Measurements from ENCODE around the gene EPHA2.

Gene EPHA2

DNA sequence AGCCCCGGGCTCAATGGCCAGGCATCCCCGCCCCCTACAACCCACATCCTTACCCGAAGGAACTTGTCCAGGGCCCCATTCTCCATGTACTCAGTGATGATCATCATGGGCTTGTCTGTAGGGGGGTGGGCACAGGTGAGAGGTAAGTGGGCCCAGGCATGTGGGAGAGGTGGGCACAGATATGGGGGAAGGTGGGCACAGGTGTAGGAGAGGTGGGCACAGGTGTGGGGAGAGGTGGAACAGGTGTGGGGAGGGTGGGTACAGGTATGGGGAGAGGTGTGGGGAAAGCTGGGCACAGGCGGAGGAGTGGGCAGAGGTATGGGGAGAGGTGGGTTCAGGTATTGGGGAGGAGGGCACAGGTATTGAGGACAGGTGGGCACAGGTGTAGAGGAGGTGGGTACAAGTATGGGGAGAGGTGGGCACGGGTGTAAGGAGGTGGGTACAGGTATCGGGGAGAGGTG is 23.5 kb downstream of the EPHA2 start:
- H3K4me3 ChIP-seq (ENCODE audit: low read depth, low read length): no peak overlapping the region
- TF ChIP-seq, protein P1, sequence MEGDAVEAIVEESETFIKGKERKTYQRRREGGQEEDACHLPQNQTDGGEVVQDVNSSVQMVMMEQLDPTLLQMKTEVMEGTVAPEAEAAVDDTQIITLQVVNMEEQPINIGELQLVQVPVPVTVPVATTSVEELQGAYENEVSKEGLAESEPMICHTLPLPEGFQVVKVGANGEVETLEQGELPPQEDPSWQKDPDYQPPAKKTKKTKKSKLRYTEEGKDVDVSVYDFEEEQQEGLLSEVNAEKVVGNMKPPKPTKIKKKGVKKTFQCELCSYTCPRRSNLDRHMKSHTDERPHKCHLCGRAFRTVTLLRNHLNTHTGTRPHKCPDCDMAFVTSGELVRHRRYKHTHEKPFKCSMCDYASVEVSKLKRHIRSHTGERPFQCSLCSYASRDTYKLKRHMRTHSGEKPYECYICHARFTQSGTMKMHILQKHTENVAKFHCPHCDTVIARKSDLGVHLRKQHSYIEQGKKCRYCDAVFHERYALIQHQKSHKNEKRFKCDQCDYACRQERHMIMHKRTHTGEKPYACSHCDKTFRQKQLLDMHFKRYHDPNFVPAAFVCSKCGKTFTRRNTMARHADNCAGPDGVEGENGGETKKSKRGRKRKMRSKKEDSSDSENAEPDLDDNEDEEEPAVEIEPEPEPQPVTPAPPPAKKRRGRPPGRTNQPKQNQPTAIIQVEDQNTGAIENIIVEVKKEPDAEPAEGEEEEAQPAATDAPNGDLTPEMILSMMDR (IDR thresholded peaks at IDR 0.05; ENCODE audit: control insufficient read depth, extremely low read depth, insufficient read depth): no peak
- no peak for DNase-seq (ENCODE audit: low read depth)

DNA sequence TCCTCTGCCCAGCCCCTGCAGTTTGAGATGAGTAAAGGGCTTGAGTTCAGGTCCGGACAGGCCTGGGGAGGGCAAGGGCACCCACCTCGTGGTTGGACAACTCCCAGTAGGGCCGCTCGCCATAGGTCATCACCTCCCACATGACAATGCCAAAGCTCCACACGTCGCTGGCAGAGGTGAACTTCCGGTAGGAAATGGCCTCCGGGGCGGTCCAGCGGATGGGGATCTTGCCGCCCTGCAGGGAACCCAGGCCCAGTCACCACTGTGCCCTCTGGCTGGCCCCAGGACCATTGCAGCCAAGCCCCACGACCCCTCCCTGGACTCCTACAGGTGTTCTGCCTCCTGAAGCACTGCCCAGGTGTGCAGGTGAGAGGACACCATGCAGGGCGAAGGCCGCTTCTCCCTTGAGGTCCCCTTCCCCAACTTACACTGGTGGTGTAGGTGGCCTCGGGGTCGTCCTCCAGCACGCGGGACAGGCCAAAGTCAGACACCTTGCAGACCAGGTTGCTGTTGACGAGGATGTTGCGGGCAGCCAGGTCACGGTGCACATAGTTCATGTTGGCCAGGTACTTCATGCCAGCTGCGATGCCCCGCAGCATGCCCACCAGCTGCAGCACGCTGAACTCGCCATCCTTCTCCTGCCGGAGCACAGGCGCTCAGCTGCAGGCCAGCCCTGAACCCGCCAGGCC is 24.1 kb downstream of the EPHA2 start:
- DNase-seq (ENCODE audit: low read depth): no peak
- H3K4me3 ChIP-seq (ENCODE audit: low read depth, low read length): no peak overlapping the region
- TF ChIP-seq, protein P1 (IDR thresholded peaks at IDR 0.05; ENCODE audit: control insufficient read depth, extremely low read depth, insufficient read depth): no peak

DNA sequence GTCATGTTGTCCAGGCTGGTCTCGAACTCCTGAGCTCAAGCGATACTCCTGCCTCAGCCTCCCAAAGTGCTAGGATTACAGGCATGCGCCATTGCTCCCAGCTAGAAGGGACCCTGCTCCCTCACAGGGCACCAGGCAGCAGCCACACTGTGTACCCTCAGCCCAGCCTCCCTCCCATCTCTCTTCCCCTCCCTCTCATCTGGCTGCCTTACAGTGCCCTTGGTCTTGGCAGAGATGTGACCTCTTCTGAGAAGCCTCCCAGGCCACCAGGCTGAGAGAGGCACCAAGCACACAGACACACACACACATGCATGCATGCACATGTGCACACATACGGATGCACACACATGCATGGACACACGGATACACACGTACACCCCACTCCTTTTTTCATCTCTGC is 25.0 kb downstream of the EPHA2 start:
- TF ChIP-seq, protein P1 (IDR thresholded peaks at IDR 0.05; ENCODE audit: control insufficient read depth, extremely low read depth, insufficient read depth): no peak
- DNase-seq (ENCODE audit: low read depth): no peak
- no peak overlapping the region for H3K4me3 ChIP-seq (ENCODE audit: low read depth, low read length)

DNA sequence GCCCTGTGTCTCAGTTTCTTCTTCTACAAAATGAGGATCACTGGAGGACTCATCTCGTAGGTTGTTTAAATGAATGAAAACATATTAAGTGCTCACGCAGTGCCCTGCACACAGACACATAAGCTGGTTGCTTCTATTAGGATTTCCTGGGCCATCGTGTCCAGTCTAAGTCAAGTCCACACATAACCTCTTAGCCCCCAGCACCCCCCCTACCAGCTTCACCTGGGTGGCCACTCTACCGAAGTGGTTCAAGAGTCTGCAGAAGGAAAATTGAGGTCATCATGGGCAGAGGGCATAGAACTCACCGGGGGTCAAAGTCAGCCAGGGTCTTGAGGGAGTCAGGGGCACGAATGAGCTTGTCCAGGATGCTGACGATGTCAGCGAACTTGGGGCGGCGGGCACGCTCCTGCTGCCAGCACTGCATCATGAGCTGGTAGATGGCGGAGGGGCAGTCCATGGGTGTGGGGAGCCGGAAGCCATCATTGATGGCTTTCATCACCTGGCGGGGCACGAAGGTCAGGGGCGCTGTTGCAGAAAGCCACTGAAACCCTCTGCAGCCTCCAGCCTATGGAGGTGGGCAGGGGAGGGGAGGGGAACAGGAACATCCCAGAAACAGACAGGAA is 25.8 kb downstream of the EPHA2 start:
- no peak for DNase-seq (ENCODE audit: low read depth)
- no peak overlapping the region for H3K4me3 ChIP-seq (ENCODE audit: low read depth, low read length)
- TF ChIP-seq, protein P1 (IDR thresholded peaks at IDR 0.05; ENCODE audit: control insufficient read depth, extremely low read depth, insufficient read depth): no peak

DNA sequence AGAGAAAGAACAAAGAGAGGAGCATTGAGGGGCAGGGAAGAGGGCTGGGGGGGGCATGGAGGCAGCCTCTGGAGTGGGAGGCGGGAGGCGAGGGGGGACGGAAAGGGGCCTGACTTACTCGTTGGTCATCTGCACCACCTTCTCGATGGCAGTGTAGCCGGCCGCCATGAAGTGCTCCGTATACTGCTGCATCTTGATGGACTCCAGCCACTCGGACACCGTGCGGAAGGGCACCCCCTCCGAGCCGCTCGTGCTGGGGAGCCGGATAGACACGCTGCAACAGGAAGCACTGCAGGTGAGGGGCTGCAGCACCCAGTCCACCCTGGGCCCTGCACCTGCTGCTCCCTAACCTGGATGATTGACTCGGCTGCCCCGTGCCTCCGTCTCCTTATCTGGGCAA is 26.6 kb downstream of the EPHA2 start:
- DNase-seq (ENCODE audit: low read depth): no peak
- no peak overlapping the region for H3K4me3 ChIP-seq (ENCODE audit: low read depth, low read length)
- TF ChIP-seq, protein P1 (IDR thresholded peaks at IDR 0.05; ENCODE audit: control insufficient read depth, extremely low read depth, insufficient read depth): no peak

- TF ChIP-seq, protein P1 (IDR thresholded peaks at IDR 0.05; ENCODE audit: control insufficient read depth, extremely low read depth, insufficient read depth): no peak
- H3K4me3 ChIP-seq (ENCODE audit: low read depth, low read length): no peak overlapping the region
- DNase-seq (ENCODE audit: low read depth): no peak
Observed at GRCh38 chr1:16128338-16128741, 27.5 kb downstream of the EPHA2 start.
